ENCODE data around the gene CH25H.
A peak's percentile ranks its signal among the peaks of the same experiment; 100 is the strongest.

The CH25H gene

DNA sequence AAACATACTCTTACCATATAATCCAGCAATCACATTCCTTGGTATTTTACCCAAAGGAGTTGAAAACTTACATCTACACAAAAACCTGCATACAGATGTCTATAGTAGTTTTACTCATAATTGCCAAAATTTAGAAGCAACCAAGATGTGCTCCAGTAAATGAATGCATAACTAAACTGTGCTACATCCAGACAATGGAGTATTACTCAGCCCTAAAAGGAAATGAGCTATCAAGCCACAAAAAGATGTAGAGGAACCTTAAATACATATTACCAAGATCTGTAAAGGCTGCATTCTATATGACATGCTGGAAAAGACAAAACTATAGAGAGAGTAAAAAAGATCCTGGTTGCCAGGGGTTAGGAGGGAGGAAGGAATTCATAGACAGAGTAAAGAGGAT, 21.8 kb upstream of the CH25H start:
- H3K4me3 ChIP-seq (ENCODE audit: control insufficient read depth, low read depth, low read length): no peak overlapping the region
- TF ChIP-seq, protein P1, sequence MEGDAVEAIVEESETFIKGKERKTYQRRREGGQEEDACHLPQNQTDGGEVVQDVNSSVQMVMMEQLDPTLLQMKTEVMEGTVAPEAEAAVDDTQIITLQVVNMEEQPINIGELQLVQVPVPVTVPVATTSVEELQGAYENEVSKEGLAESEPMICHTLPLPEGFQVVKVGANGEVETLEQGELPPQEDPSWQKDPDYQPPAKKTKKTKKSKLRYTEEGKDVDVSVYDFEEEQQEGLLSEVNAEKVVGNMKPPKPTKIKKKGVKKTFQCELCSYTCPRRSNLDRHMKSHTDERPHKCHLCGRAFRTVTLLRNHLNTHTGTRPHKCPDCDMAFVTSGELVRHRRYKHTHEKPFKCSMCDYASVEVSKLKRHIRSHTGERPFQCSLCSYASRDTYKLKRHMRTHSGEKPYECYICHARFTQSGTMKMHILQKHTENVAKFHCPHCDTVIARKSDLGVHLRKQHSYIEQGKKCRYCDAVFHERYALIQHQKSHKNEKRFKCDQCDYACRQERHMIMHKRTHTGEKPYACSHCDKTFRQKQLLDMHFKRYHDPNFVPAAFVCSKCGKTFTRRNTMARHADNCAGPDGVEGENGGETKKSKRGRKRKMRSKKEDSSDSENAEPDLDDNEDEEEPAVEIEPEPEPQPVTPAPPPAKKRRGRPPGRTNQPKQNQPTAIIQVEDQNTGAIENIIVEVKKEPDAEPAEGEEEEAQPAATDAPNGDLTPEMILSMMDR (conservative IDR thresholded peaks at IDR 0.05; ENCODE audit: control insufficient read depth, insufficient read depth, low read depth, low read length): no peak
- DNase-seq (ENCODE audit: low read depth): no peak

DNA sequence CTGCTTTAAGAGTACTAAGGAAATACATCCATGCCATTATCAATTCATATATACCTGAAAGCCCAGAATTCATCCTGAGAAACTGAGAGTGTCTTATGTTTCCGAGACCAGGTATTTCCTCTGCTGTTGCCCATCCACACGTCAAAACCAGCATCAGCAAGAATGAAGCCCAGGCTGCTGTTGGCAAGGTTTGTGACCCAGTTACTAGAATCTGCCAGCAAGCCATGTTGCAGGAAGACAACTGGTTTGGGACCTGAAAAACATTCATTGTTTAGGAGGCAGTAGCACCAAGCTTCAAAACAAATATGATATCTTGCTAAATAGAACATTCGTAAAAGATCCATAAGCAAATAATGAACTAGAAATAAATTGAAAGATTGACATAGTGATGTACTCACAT, 21.0 kb upstream of the CH25H start:
- DNase-seq (ENCODE audit: low read depth): no peak
- no peak overlapping the region for H3K4me3 ChIP-seq (ENCODE audit: control insufficient read depth, low read depth, low read length)
- TF ChIP-seq, protein P1 (conservative IDR thresholded peaks at IDR 0.05; ENCODE audit: control insufficient read depth, insufficient read depth, low read depth, low read length): no peak

DNA sequence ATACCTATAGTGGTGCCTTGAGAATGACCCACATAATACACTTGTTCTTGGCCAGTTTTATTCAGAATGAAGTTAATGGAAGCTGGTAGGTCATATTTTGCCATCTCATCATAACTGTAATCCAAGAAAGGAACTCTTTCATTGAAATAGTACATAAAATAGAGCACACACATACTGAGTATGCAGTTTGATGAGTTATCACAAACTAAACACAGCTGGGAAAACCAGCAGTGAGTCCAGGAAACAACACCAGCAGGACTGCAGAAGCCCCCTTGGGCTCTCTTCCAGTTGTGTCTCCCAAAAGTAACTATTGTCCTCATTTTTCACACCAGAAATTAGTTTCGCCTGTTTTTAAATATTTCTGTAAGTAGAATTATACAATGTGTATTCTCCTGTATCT, 19.8 kb upstream of the CH25H start:
- no peak for DNase-seq (ENCODE audit: low read depth)
- H3K4me3 ChIP-seq (ENCODE audit: control insufficient read depth, low read depth, low read length): no peak overlapping the region
- TF ChIP-seq, protein P1 (conservative IDR thresholded peaks at IDR 0.05; ENCODE audit: control insufficient read depth, insufficient read depth, low read depth, low read length): no peak

- DNase-seq (ENCODE audit: low read depth): no peak
- TF ChIP-seq, protein P1 (conservative IDR thresholded peaks at IDR 0.05; ENCODE audit: control insufficient read depth, insufficient read depth, low read depth, low read length): peak; percentile 8
- no peak overlapping the region for H3K4me3 ChIP-seq (ENCODE audit: control insufficient read depth, low read depth, low read length)
Observed at GRCh38 chr10:89224739-89225443, 17.8 kb upstream of the CH25H start.

DNA sequence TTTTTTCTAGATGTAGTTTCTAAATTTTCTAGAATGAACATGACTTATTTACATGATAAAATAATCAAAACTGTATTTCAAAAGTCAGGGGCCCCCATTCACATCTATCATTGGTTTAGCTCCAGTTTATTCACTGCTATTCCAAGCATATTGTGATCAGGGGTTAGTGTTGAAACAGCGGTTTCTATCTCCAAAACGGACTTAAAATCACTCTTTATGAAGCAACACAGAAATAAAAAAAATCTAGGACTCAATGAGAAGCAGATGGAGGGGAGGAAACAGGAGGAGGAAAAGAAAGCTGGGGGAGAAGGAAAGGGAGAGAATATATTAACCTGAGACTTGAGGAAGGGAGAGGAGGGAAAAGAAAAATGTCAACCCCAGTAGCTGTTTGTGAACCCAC, 14.8 kb upstream of the CH25H start:
- no peak for DNase-seq (ENCODE audit: low read depth)
- TF ChIP-seq, protein P1 (conservative IDR thresholded peaks at IDR 0.05; ENCODE audit: control insufficient read depth, insufficient read depth, low read depth, low read length): no peak
- no peak overlapping the region for H3K4me3 ChIP-seq (ENCODE audit: control insufficient read depth, low read depth, low read length)

DNA sequence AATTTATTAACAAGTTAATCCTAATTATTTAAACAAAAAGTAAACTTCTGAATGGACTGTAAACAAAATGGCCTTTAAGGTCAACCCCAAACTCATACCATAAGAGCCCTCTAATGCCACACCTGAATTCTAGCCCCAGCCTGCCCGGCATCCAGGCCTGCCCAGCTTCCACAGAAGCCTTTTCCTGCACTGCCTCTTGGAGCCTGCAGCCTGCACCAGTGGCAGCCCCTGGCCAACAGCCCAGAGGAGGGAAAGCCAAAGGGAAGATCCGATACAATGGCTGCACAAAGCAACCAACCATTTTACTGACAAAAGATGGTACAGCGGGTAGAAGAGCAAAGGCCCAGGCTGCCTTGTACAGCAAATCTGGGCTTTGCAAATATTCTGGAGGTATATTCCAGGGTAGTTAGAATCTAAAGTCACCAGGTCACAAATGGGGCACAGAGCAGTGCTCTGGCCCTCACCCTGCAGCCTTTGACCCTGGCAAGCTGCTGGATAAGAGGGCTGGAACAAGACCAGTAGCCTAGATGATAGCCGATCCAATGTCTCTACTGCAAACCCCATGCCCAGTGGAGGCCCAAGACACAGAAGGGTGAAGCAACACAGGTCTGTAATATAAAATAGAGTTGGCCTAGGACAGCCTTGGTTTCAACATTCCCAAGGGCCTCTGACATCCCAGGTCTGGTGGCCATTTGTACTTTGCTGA, 12.5 kb upstream of the CH25H start:
- no peak overlapping the region for H3K4me3 ChIP-seq (ENCODE audit: control insufficient read depth, low read depth, low read length)
- no peak for DNase-seq (ENCODE audit: low read depth)
- TF ChIP-seq, protein P1 (conservative IDR thresholded peaks at IDR 0.05; ENCODE audit: control insufficient read depth, insufficient read depth, low read depth, low read length): no peak
